Measurements from ENCODE around the gene ARID5A. TPM values are rescaled to one million over a fixed set of nuclear protein-coding genes. Genes with fewer than 3 reads are reported as not detected.

Gene ARID5A
- total and polyA plus RNA-seq, 4 donors = 5.2 to 12.2 (median 9.5) TPM

GRCh38 chr2:96506016-96506906, 30.3 kb upstream of the ARID5A start:
- 93% methylated on average over 3 of the region's 8 CpGs for WGBS (ENCODE audit: insufficient coverage)
- H3K4me3 ChIP-seq (ENCODE audit: low read depth, low read length) = no peak overlapping the region
- DNase-seq (ENCODE audit: low read depth in 4 of 6, low spot score in 6 of 6) = no peak
- H3K36me3 ChIP-seq (ENCODE audit: control insufficient read depth, insufficient read depth, low read length) = no peaks in the 10 kb centered on the region
- H3K27me3 ChIP-seq (ENCODE audit: control insufficient read depth, insufficient read depth, low read length) = peaks cover 6% of the 10 kb centered on the region
- H3K9me3 ChIP-seq (ENCODE audit: control insufficient read depth, insufficient read depth, low read length) = no peaks in the 10 kb centered on the region
- peaks cover 41% of the 10 kb centered on the region for H3K4me1 ChIP-seq (ENCODE audit: control insufficient read depth, insufficient read depth, low read length)
- no peak overlapping the region for H3K27ac ChIP-seq (ENCODE audit: low read depth, low read length)

- Histone ChIP-seq H3K4me3 (ENCODE audit: low read depth, low read length) (no peak overlapping the region), H3K27ac (ENCODE audit: low read depth, low read length) (no peak overlapping the region), H3K36me3 (ENCODE audit: control insufficient read depth, insufficient read depth, low read length) (no peaks in the 10 kb centered on the region), H3K27me3 (ENCODE audit: control insufficient read depth, insufficient read depth, low read length) (peaks cover under 1% of the 10 kb centered on the region), H3K9me3 (ENCODE audit: control insufficient read depth, insufficient read depth, low read length) (no peaks in the 10 kb centered on the region), H3K4me1 (ENCODE audit: control insufficient read depth, insufficient read depth, low read length) (peaks cover 35% of the 10 kb centered on the region)
- DNase-seq (ENCODE audit: low read depth in 4 of 6, low spot score in 6 of 6) = no peak
- WGBS (ENCODE audit: insufficient coverage) = 95% methylated on average over 4 of the region's 7 CpGs
These were observed 29.7 kb upstream of the ARID5A start for GRCh38 chr2:96506907-96507240.

GRCh38 chr2:96507957-96508520, 28.5 kb upstream of the ARID5A start:
- DNase-seq (ENCODE audit: low read depth in 4 of 6, low spot score in 6 of 6) = peak in 2 of 6 donors; percentile 69 to 82
- WGBS (ENCODE audit: insufficient coverage) = 4% methylated on average over 30 of the region's 38 CpGs

GRCh38 chr2:96508521-96509113, 27.9 kb upstream of the ARID5A start:
- H3K4me3 ChIP-seq (ENCODE audit: low read depth, low read length) = no peak overlapping the region
- 67% methylated on average over 23 of the region's 26 CpGs for WGBS (ENCODE audit: insufficient coverage)
- DNase-seq (ENCODE audit: low read depth in 4 of 6, low spot score in 6 of 6) = no peak
- H3K36me3 ChIP-seq (ENCODE audit: control insufficient read depth, insufficient read depth, low read length) = no peaks in the 10 kb centered on the region
- no peaks in the 10 kb centered on the region for H3K27me3 ChIP-seq (ENCODE audit: control insufficient read depth, insufficient read depth, low read length)
- H3K4me1 ChIP-seq (ENCODE audit: control insufficient read depth, insufficient read depth, low read length) = peaks cover 24% of the 10 kb centered on the region
- no peaks in the 10 kb centered on the region for H3K9me3 ChIP-seq (ENCODE audit: control insufficient read depth, insufficient read depth, low read length)
- no peak overlapping the region for H3K27ac ChIP-seq (ENCODE audit: low read depth, low read length)

More at GRCh38 chr2:96507957-96508520, 28.5 kb upstream of the ARID5A start:
- Histone ChIP-seq H3K4me3 (ENCODE audit: low read depth, low read length) (peak overlapping the region; percentile 34), H3K9me3 (ENCODE audit: control insufficient read depth, insufficient read depth, low read length) (no peaks in the 10 kb centered on the region), H3K4me1 (ENCODE audit: control insufficient read depth, insufficient read depth, low read length) (peaks cover 24% of the 10 kb centered on the region), H3K27ac (ENCODE audit: low read depth, low read length) (no peak overlapping the region), H3K36me3 (ENCODE audit: control insufficient read depth, insufficient read depth, low read length) (no peaks in the 10 kb centered on the region), H3K27me3 (ENCODE audit: control insufficient read depth, insufficient read depth, low read length) (no peaks in the 10 kb centered on the region)

- 25% methylated on average over 19 of the region's 32 CpGs for WGBS (ENCODE audit: insufficient coverage)
- Histone ChIP-seq H3K36me3 (ENCODE audit: control insufficient read depth, insufficient read depth, low read length) (no peaks in the 10 kb centered on the region), H3K4me1 (ENCODE audit: control insufficient read depth, insufficient read depth, low read length) (peaks cover 24% of the 10 kb centered on the region), H3K9me3 (ENCODE audit: control insufficient read depth, insufficient read depth, low read length) (no peaks in the 10 kb centered on the region), H3K4me3 (ENCODE audit: low read depth, low read length) (no peak overlapping the region), H3K27ac (ENCODE audit: low read depth, low read length) (no peak overlapping the region), H3K27me3 (ENCODE audit: control insufficient read depth, insufficient read depth, low read length) (no peaks in the 10 kb centered on the region)
- peak in 3 of 6 donors; percentile 50 to 92 (median 90) for DNase-seq (ENCODE audit: low read depth in 4 of 6, low spot score in 6 of 6)
These were observed 27.3 kb upstream of the ARID5A start for GRCh38 chr2:96509114-96509846.

- no peak overlapping the region for H3K27ac ChIP-seq (ENCODE audit: low read depth, low read length)
- DNase-seq (ENCODE audit: low read depth in 4 of 6, low spot score in 6 of 6) = no peak
These were observed 26.7 kb upstream of the ARID5A start for GRCh38 chr2:96509847-96510230.

GRCh38 chr2:96510931-96511595, 25.5 kb upstream of the ARID5A start:
- Histone ChIP-seq H3K4me3 (ENCODE audit: low read depth, low read length) (no peak overlapping the region), H3K27me3 (ENCODE audit: control insufficient read depth, insufficient read depth, low read length) (no peaks in the 10 kb centered on the region), H3K36me3 (ENCODE audit: control insufficient read depth, insufficient read depth, low read length) (no peaks in the 10 kb centered on the region), H3K27ac (ENCODE audit: low read depth, low read length) (no peak overlapping the region), H3K4me1 (ENCODE audit: control insufficient read depth, insufficient read depth, low read length) (peaks cover 24% of the 10 kb centered on the region), H3K9me3 (ENCODE audit: control insufficient read depth, insufficient read depth, low read length) (no peaks in the 10 kb centered on the region)
- 72% methylated on average over 6 of the region's 6 CpGs for WGBS (ENCODE audit: insufficient coverage)
- DNase-seq (ENCODE audit: low read depth in 4 of 6, low spot score in 6 of 6) = no peak

More at GRCh38 chr2:96509847-96510230, 26.7 kb upstream of the ARID5A start:
- H3K9me3 ChIP-seq (ENCODE audit: control insufficient read depth, insufficient read depth, low read length) = no peaks in the 10 kb centered on the region
- no peaks in the 10 kb centered on the region for H3K36me3 ChIP-seq (ENCODE audit: control insufficient read depth, insufficient read depth, low read length)
- WGBS (ENCODE audit: insufficient coverage) = 18% methylated on average over 6 of the region's 11 CpGs
- peaks cover 24% of the 10 kb centered on the region for H3K4me1 ChIP-seq (ENCODE audit: control insufficient read depth, insufficient read depth, low read length)
- no peak overlapping the region for H3K4me3 ChIP-seq (ENCODE audit: low read depth, low read length)
- H3K27me3 ChIP-seq (ENCODE audit: control insufficient read depth, insufficient read depth, low read length) = no peaks in the 10 kb centered on the region

- H3K36me3 ChIP-seq (ENCODE audit: control insufficient read depth, insufficient read depth, low read length) = no peaks in the 10 kb centered on the region
- H3K27ac ChIP-seq (ENCODE audit: low read depth, low read length) = no peak overlapping the region
- H3K9me3 ChIP-seq (ENCODE audit: control insufficient read depth, insufficient read depth, low read length) = no peaks in the 10 kb centered on the region
- no peak overlapping the region for H3K4me3 ChIP-seq (ENCODE audit: low read depth, low read length)
- WGBS (ENCODE audit: insufficient coverage) = 92% methylated on average over 2 of the region's 4 CpGs
- H3K4me1 ChIP-seq (ENCODE audit: control insufficient read depth, insufficient read depth, low read length) = peaks cover 24% of the 10 kb centered on the region
- no peak for DNase-seq (ENCODE audit: low read depth in 4 of 6, low spot score in 6 of 6)
- H3K27me3 ChIP-seq (ENCODE audit: control insufficient read depth, insufficient read depth, low read length) = no peaks in the 10 kb centered on the region
These were observed 24.7 kb upstream of the ARID5A start for GRCh38 chr2:96511851-96512250.

- Histone ChIP-seq H3K27me3 (ENCODE audit: control insufficient read depth, insufficient read depth, low read length) (no peaks in the 10 kb centered on the region), H3K4me1 (ENCODE audit: control insufficient read depth, insufficient read depth, low read length) (peaks cover 24% of the 10 kb centered on the region), H3K27ac (ENCODE audit: low read depth, low read length) (no peak overlapping the region), H3K36me3 (ENCODE audit: control insufficient read depth, insufficient read depth, low read length) (no peaks in the 10 kb centered on the region), H3K4me3 (ENCODE audit: low read depth, low read length) (no peak overlapping the region), H3K9me3 (ENCODE audit: control insufficient read depth, insufficient read depth, low read length) (no peaks in the 10 kb centered on the region)
- 100% methylated on average over 1 of the region's 4 CpGs for WGBS (ENCODE audit: insufficient coverage)
- no peak for DNase-seq (ENCODE audit: low read depth in 4 of 6, low spot score in 6 of 6)
These were observed 24.2 kb upstream of the ARID5A start for GRCh38 chr2:96512341-96512740.
